Keratinocyte (primary cell): Measurements from ENCODE around the gene KRTAP20-1.

Experiments used
- CTCF ChIP-seq, 3 experiments: IDR thresholded peaks in 1 of 3; conservative IDR thresholded peaks in 1 of 3; optimal IDR thresholded peaks in 1 of 3; 2 replicates in 2 of 3; 3 replicates in 1 of 3; pipeline versions ENCODE3 to v1.5.1; 2011; ENCODE audit warnings: low read length in 3 of 3, mild to moderate bottlenecking in 3 of 3, moderate library complexity in 2 of 3, control low read depth in 1 of 3, inconsistent platforms in 1 of 3; ENCODE audit not compliant: insufficient read depth in 2 of 3; ENCODE audit errors: extremely low read depth in 1 of 3
- EZH2 ChIP-seq: IDR thresholded peaks from one replicate; pipeline ENCODE4 v1.6.1; 2012; ENCODE audit warnings: inconsistent platforms, mild to moderate bottlenecking, low read length, moderate library complexity

DNA sequence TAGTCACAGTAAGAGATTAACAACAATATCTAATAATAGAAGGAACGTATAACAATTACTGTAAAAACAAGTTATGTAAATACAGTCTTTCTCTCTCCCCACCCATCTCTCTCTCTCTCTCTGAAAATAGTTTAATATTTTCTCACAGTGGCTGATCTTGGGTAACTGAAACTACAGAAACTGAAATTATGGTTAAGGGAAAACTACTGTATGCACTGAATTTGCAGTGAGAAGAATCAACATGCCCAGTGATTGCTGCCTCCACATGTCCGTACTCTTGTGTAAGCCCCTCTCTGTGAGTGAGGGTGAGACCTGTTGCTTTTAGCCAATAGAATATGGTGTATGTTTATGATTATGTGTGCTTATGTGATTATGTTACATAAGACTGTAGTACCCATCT, 4.1 kb upstream of the KRTAP20-1 start:
- TF ChIP-seq EZH2, result no peak
- no peak for TF ChIP-seq CTCF (optimal IDR thresholded peaks at IDR 0.05 in 1 of 3, IDR thresholded peaks at IDR 0.05 in 1 of 3, conservative IDR thresholded peaks at IDR 0.05 in 1 of 3; ENCODE audit: extremely low read depth in 1 of 3, insufficient read depth in 2 of 3, low read length in 3 of 3)
